Heart left ventricle (tissue), 16 donors: ENCODE results near the gene CCDC69. TPM values are rescaled to one million over a fixed set of nuclear protein-coding genes. Genes with fewer than 3 reads are reported as not detected.
A peak's percentile ranks its signal among the peaks of the same experiment; 100 is the strongest.
"Not testable (repeated sequence)": the region's sequence is repeated elsewhere in the genome, so short reads cannot be mapped to it uniquely, and the experiment has no call there.

ENCODE experiments used
- ATAC-seq, 4 donors: fragments of 200-7000 bp; cut with Tn5 transposase; one replicate each; pipeline ENCODE4 v1.9.1; 2020 to 2022; ENCODE audit warnings: moderate library complexity in 4 of 4, mild to moderate bottlenecking in 3 of 4, moderate number of reproducible peaks in 1 of 4
- DNase-seq, 5 donors: peaks; one replicate each; pipeline ENCODE4 v3.0.0-alpha.2; 2020
- H3K27ac ChIP-seq, 12 donors: fragments of 200-600 bp; sonication (generic) in 4 of 12; one replicate each; pipeline versions ENCODE4 v1.5.0 to v1.8.0; 2016 to 2022; ENCODE audit warnings: mild to moderate bottlenecking in 2 of 12
- H3K27me3 ChIP-seq, 9 donors: fragments of 200-600 bp; sonication (generic) in 2 of 9; one replicate each; pipeline versions ENCODE4 v1.5.1 to v1.8.0; 2016 to 2022; ENCODE audit warnings: mild to moderate bottlenecking in 3 of 9
- H3K36me3 ChIP-seq, 9 donors: fragments of 200-600 bp; sonication (generic) in 2 of 9; one replicate each; pipeline versions ENCODE4 v1.5.0 to v1.8.0; 2018 to 2022; ENCODE audit warnings: mild to moderate bottlenecking in 2 of 9
- H3K4me1 ChIP-seq, 12 donors: fragments of 200-600 bp; sonication (generic) in 4 of 12; one replicate each; pipeline versions ENCODE4 v1.5.0 to v1.8.0; 2016 to 2022; ENCODE audit warnings: mild to moderate bottlenecking in 3 of 12
- H3K4me3 ChIP-seq, 12 donors: fragments of 200-600 bp; sonication (generic) in 4 of 12; one replicate each; pipeline versions ENCODE4 v1.5.0 to v1.8.0; 2017 to 2022; ENCODE audit warnings: mild to moderate bottlenecking in 9 of 12, moderate library complexity in 4 of 12
- H3K9me3 ChIP-seq, 12 donors: fragments of 200-600 bp; sonication (generic) in 4 of 12; one replicate each; pipeline versions ENCODE4 v1.5.0 to v1.8.0; 2016 to 2022; ENCODE audit warnings: mild to moderate bottlenecking in 1 of 12
- POLR2A ChIP-seq, 2 donors: fragments of 450-650 bp; IDR thresholded peaks; one replicate each; pipeline ENCODE4 v1.6.1; 2017; ENCODE audit warnings: antibody characterized with exemption in 2 of 2, mild to moderate bottlenecking in 2 of 2, moderate library complexity in 2 of 2
- WGBS, 4 donors: extraction: QIAGEN DNeasy Blood & Tissue Kit in 2 of 4; methylation state at CpG; one replicate each; pipeline versions ENCODE4 v1.1.5 to v1.1.7; 2013 to 2018; 5-methylcytosine and 5-hydroxymethylcytosine counted together
- intact Hi-C, 10 donors: fragments of 100-400 bp; cut with DNase I; formaldehyde crosslinking; loops; one replicate each; pipeline versions ENCODE4 v1.11.1 to v1.14.2; 2022
- polyA plus RNA-seq, 2 donors: library from polyadenylated mRNA; stranded (reverse); fragments of 200-250 nt; gene quantifications; one replicate each; pipeline ENCODE4 v1.2.3, GENCODE V29; 2013
- total RNA-seq, 9 donors: library from RNA; depleted of rRNA in 2 of 9; stranded (reverse); fragments of >200 nt in 2 of 9; fragmentation: NEBNext Ultra II Directional in 3 of 9; extraction: Animal tissue kit (Norgen Biotek cat#: 25700) in 3 of 9; gene quantifications; one replicate each; pipeline versions ENCODE4 v1.1.0 to v1.2.4, GENCODE V29; 2016 to 2023
- TF ChIP-seq, protein P1 (sequence below), 12 donors: fragments of 200-600 bp; sonication (generic) in 4 of 12; IDR thresholded peaks; one replicate each; pipeline versions ENCODE4 v1.5.0 to v1.8.0; 2018 to 2022; ENCODE audit warnings: antibody characterized with exemption in 12 of 12, mild to moderate bottlenecking in 5 of 12
- donor health status: ischemic (EF 13 %, LVEDD 7.1; RV severe dilation, severe dysfunction).
- donor health status: healthy with polysubstance abuse.
- donor health status: DM: no; HTN: yes; CAD: no.
- donor health status: DM: no; HTN: no; CAD: no.
- donor health status: ischemic (EF 25% LVEDD 6.9; RV normal size, moderate dysfunction).
- donor health status: ischemic (EF 25% LVEDD 5.7; RV mildly dilated, moderate dysfunction).
- donor health status: healthy.
- donor health status: DM: yes; HTN: yes; CAD: no.
- donor health status: ischemic (EF 35%, LVEDD 5.7; RV mildly dilated, moderate dysfunction).
- donor health status: nonischemic (EF 11% LVEDD 7.7; RV severe dilation, severe dysfunction).
- donor health status: DM: yes; HTN: yes; CAD: no.
- donor health status: PGD.
- donor health status: ischemic (EF 29% LVEDD 5.4; RV normal size, mild dysfunction).
- donor health status: nonischemic (EF 23%, LVEDD 6.1; RV moderate dilation, normal function).

CCDC69 gene
- total and polyA plus RNA-seq, 11 donors: 82.5 to 245 (median 119) TPM

GRCh38 chr5:151237685-151238084 is 13.8 kb upstream of the CCDC69 start:
- TF ChIP-seq, protein P1, sequence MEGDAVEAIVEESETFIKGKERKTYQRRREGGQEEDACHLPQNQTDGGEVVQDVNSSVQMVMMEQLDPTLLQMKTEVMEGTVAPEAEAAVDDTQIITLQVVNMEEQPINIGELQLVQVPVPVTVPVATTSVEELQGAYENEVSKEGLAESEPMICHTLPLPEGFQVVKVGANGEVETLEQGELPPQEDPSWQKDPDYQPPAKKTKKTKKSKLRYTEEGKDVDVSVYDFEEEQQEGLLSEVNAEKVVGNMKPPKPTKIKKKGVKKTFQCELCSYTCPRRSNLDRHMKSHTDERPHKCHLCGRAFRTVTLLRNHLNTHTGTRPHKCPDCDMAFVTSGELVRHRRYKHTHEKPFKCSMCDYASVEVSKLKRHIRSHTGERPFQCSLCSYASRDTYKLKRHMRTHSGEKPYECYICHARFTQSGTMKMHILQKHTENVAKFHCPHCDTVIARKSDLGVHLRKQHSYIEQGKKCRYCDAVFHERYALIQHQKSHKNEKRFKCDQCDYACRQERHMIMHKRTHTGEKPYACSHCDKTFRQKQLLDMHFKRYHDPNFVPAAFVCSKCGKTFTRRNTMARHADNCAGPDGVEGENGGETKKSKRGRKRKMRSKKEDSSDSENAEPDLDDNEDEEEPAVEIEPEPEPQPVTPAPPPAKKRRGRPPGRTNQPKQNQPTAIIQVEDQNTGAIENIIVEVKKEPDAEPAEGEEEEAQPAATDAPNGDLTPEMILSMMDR (IDR thresholded peaks at IDR 0.05): no peak
- no peak for TF ChIP-seq POLR2A (IDR thresholded peaks at IDR 0.05)
- no peaks in the 10 kb centered on the region for H3K9me3 ChIP-seq
- ATAC-seq: no peak
- intact Hi-C loops: loop anchor here in 8 of 10 donors (2.0 to 10.0 kb wide), 11 partner anchors 40 to 235 kb away; partner anchors contain the start of gene ANXA6 (in 2 of the 8)
- no peaks in the 10 kb centered on the region for H3K36me3 ChIP-seq
- H3K27ac ChIP-seq: peak overlapping the region; percentile 47 to 90 (median 86)
- WGBS, 4 donors: 51 to 65% (median 60%) methylated on average over 7 of the region's 7 CpGs
- DNase-seq: no peak
- H3K4me1 ChIP-seq: peaks cover 4 to 52% (median 28%) of the 10 kb centered on the region in 12 donors
- H3K27me3 ChIP-seq: no peaks in the 10 kb centered on the region
- H3K4me3 ChIP-seq: peak overlapping the region in 6 of 12 donors; percentile 19 to 46 (median 31)

GRCh38 chr5:151236888-151237287 is 13.0 kb upstream of the CCDC69 start:
- peak overlapping the region in 2 of 12 donors; percentile 86 to 89 for H3K27ac ChIP-seq
- DNase-seq (no peak), ATAC-seq (no peak)
- H3K9me3 ChIP-seq: no peaks in the 10 kb centered on the region
- no peaks in the 10 kb centered on the region for H3K36me3 ChIP-seq
- peaks cover 4 to 52% (median 28%) of the 10 kb centered on the region in 12 donors for H3K4me1 ChIP-seq
- H3K27me3 ChIP-seq: no peaks in the 10 kb centered on the region
- TF ChIP-seq POLR2A (IDR thresholded peaks at IDR 0.05): no peak
- TF ChIP-seq, protein P1 (IDR thresholded peaks at IDR 0.05): no peak
- WGBS, 4 donors: 95 to 100% (median 98%) methylated on average over 1 of the region's 1 CpG
- no peak overlapping the region for H3K4me3 ChIP-seq
- intact Hi-C loops: loop anchor here in 7 of 10 donors (5.0 to 10.0 kb wide), 9 partner anchors 40 to 235 kb away; partner anchors contain the start of gene ANXA6 (in 2 of the 7)

DNA sequence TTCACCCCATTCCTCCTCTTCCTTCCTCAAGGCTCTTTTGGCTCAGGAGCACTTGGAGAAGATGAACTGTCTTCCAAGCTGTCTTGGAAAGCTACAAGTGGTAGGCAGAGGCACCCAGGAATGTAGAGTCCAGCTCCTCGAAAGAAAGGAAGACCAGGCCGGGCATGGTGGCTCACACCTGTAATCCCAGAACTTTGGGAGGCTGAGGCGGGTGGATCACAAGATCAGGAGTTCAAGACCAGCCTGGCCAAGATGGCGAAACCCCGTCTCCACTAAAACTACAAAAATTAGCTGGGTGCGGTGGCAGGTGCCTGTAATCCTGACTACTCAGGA is 11.3 kb upstream of the CCDC69 start:
- peaks cover 4 to 45% (median 28%) of the 10 kb centered on the region in 12 donors for H3K4me1 ChIP-seq
- not testable (repeated sequence) for ATAC-seq, DNase-seq, H3K36me3 ChIP-seq, H3K27me3 ChIP-seq, H3K9me3 ChIP-seq
- peak overlapping the region; percentile 18 to 84 (median 79) for H3K27ac ChIP-seq
- peak overlapping the region in 8 of 12 donors; percentile 1 to 26 (median 18) for H3K4me3 ChIP-seq
- 91 to 97% (median 95%) methylated on average over 6 of the region's 6 CpGs for WGBS, 4 donors
- intact Hi-C loops: loop anchor here in 7 of 10 donors (5.0 to 10.0 kb wide), 9 partner anchors 38 to 233 kb away; partner anchors contain the start of gene ANXA6 (in 2 of the 7)

DNA sequence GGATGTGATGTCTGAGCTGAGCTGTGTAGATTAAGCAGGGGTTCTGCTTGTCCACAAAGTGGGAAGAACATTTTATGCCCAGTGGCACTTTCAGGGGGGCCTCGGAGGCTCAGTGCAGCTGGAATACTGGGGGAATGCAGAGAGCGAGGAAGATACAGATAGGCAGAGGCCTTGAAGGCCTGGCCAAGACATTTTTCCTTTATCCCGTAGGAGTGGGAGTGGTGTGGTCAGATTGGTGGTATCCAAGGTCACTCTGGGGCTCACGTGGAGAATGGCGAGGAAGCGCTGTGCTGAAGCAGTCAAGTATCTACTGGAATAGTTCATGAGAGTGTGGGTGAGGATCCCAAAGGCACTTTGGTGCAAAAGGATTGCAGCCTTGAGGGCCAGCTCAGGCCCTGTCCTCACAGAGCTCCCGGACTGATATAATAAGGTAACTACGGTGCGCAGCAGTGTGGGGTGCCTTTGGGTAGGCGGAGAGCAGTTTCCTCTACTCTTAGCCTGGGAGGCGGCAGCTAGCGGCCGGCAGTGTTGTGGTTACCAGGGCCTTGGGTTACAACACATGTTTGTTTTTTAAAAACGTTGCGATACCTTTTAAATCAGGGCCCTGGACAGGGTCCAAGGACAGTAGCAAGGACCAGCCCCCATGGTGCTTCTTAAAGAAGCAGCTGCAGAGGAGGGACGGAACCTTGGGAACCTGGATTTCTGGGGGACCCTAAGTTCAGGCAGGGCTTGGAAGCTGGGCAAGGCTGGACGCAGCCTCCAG is 10.8 kb upstream of the CCDC69 start:
- H3K4me1 ChIP-seq: peaks cover 4 to 45% (median 29%) of the 10 kb centered on the region in 12 donors
- peak in 1 of 2 donors; percentile 13 for TF ChIP-seq POLR2A (IDR thresholded peaks at IDR 0.05)
- TF ChIP-seq, protein P1 (IDR thresholded peaks at IDR 0.05): no peak
- ATAC-seq (peak; percentile 66 to 82 (median 80)), DNase-seq (peak; percentile 62 to 82 (median 80))
- H3K27ac ChIP-seq: peak overlapping the region; percentile 18 to 84 (median 79)
- no peaks in the 10 kb centered on the region for H3K9me3 ChIP-seq
- no peaks in the 10 kb centered on the region for H3K27me3 ChIP-seq
- intact Hi-C loops: loop anchor here in 8 of 10 donors (5.0 to 10.0 kb wide), 10 partner anchors 37 to 232 kb away; partner anchors contain the start of gene ANXA6 (in 2 of the 8)
- H3K36me3 ChIP-seq: no peaks in the 10 kb centered on the region
- 9 to 15% (median 14%) methylated on average over 17 of the region's 17 CpGs for WGBS, 4 donors
- peak overlapping the region in 8 of 12 donors; percentile 1 to 26 (median 18) for H3K4me3 ChIP-seq
